Kidney (tissue), 14 donors: ENCODE results near the gene ZNF48. TPM values are rescaled to one million over a fixed set of nuclear protein-coding genes. Genes with fewer than 3 reads are reported as not detected.

Experiments used
- DNase-seq, 5 donors: peaks; one replicate each; pipeline ENCODE4 v3.0.0-alpha.2; 2013 to 2020
- FAIRE-seq: peaks from 2 replicates; lab custom pipeline; 2012; peaks lifted over from hg19 to GRCh38; lab: Jason Lieb, UNC
- H3K27ac ChIP-seq, 2 donors: one replicate each; pipeline ENCODE4 v1.7.0; 2013; ENCODE audit warnings: low read depth in 2 of 2, low read length in 2 of 2, inconsistent platforms in 1 of 2
- H3K27me3 ChIP-seq: one replicate; pipeline ENCODE4 v1.7.1; 2013; ENCODE audit warnings: low read length, inconsistent platforms; ENCODE audit not compliant: control insufficient read depth, insufficient read depth
- H3K36me3 ChIP-seq, 3 donors: one replicate each; pipeline versions ENCODE4 v1.7.0 to v1.7.1; 2013; ENCODE audit warnings: low read length in 3 of 3, control low read depth in 1 of 3, inconsistent platforms in 1 of 3; ENCODE audit not compliant: insufficient read depth in 3 of 3, control insufficient read depth in 2 of 3
- H3K4me1 ChIP-seq, 3 donors: one replicate each; pipeline versions ENCODE4 v1.7.0 to v1.7.1; 2013; ENCODE audit warnings: low read length in 3 of 3, inconsistent platforms in 1 of 3, low read depth in 1 of 3; ENCODE audit not compliant: control insufficient read depth in 2 of 3, insufficient read depth in 2 of 3
- H3K4me3 ChIP-seq, 3 donors: one replicate each; pipeline versions ENCODE4 v1.7.0 to v1.8.1; 2013; ENCODE audit warnings: low read length in 3 of 3, control low read depth in 1 of 3, inconsistent platforms in 1 of 3
- H3K9ac ChIP-seq, 3 donors: one replicate each; pipeline versions ENCODE4 v1.7.0 to v1.7.1; 2013; ENCODE audit warnings: low read length in 3 of 3, control low read depth in 1 of 3, inconsistent platforms in 1 of 3
- H3K9me3 ChIP-seq, 3 donors: one replicate each; pipeline versions ENCODE4 v1.7.0 to v1.7.1; 2013; ENCODE audit warnings: low read length in 3 of 3, control low read depth in 1 of 3, inconsistent platforms in 1 of 3; ENCODE audit not compliant: control insufficient read depth in 2 of 3, insufficient read depth in 1 of 3
- intact Hi-C: fragments of 100-400 bp; cut with DNase I; formaldehyde crosslinking; loops from one replicate; pipeline ENCODE4 v1.11.1; 2022
- polyA plus RNA-seq: library from polyadenylated mRNA; stranded (reverse); fragments of 350-450 nt; fragmentation: Illumina TruSeq; extraction: RNeasy Lipid Tissue Mini Kit (QIAGEN cat#74804); gene quantifications from one replicate; pipeline ENCODE4 v1.2.3, GENCODE V29; 2014; ENCODE audit warnings: low read depth, low replicate concordance; ENCODE audit not compliant: insufficient read depth
- total RNA-seq: library from RNA; stranded (reverse); fragmentation: NEBNext Ultra II Directional; extraction: Animal tissue kit (Norgen Biotek cat#: 25700); gene quantifications from one replicate; pipeline ENCODE4 v1.2.1, GENCODE V29; 2021
- TF ChIP-seq, protein P1 (sequence below): IDR thresholded peaks from 3 replicates; pipeline ENCODE4 v1.5.1; 2012; ENCODE audit warnings: mild to moderate bottlenecking, moderate library complexity, borderline replicate concordance; ENCODE audit not compliant: insufficient read depth; ENCODE audit errors: extremely low read depth
- donor health status: control.
- donor health status: control.
- donor health status: control.
- donor health status: control.
- donor health status: control.
- donor health status: DM: yes; HTN: yes; CAD: no.
- donor health status: Normal renal cell carcinoma (clear cell type).

Gene ZNF48
- total and polyA plus RNA-seq, 2 donors from 2014 or later = 6.9 to 9.7 TPM

GRCh38 chr16:30377050-30377811 is 18.0 kb upstream of the ZNF48 start:
- Histone ChIP-seq H3K36me3 (no peaks in the 10 kb centered on the region), H3K9me3 (no peaks in the 10 kb centered on the region), H3K27ac (peak overlapping the region; percentile 99 to 100), H3K9ac (peak overlapping the region; percentile 59 to 97 (median 71)), H3K4me1 (peaks cover 0 to 10% (median 4%) of the 10 kb centered on the region in 3 donors), H3K27me3 (no peaks in the 10 kb centered on the region), H3K4me3 (peak overlapping the region; percentile 52 to 73 (median 57))
- no peak for FAIRE-seq
- DNase-seq = no peak
- intact Hi-C loops = no loop called here
- TF ChIP-seq, protein P1, sequence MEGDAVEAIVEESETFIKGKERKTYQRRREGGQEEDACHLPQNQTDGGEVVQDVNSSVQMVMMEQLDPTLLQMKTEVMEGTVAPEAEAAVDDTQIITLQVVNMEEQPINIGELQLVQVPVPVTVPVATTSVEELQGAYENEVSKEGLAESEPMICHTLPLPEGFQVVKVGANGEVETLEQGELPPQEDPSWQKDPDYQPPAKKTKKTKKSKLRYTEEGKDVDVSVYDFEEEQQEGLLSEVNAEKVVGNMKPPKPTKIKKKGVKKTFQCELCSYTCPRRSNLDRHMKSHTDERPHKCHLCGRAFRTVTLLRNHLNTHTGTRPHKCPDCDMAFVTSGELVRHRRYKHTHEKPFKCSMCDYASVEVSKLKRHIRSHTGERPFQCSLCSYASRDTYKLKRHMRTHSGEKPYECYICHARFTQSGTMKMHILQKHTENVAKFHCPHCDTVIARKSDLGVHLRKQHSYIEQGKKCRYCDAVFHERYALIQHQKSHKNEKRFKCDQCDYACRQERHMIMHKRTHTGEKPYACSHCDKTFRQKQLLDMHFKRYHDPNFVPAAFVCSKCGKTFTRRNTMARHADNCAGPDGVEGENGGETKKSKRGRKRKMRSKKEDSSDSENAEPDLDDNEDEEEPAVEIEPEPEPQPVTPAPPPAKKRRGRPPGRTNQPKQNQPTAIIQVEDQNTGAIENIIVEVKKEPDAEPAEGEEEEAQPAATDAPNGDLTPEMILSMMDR = no peak

DNA sequence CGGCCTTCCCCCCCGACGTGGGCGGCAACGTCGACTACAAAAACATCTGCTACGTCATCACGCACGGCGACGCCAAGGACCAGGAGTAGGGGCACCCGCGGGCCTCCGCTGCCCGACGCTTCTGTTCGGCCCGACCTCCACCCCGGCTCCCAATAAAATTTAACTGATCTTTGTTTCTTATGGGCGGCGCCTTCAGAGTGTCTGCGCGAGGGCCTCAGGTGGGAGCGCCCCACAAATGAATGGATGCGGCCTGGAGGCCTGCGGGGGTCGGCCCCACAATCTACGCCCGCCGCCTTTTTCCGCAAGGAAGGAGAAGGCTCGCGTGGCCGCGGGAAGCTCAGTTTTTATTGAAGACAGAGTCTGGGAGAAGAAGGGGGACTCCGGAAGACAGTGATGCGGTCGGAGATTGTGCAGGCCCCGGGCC is 17.4 kb upstream of the ZNF48 start:
- H3K4me1 ChIP-seq = peaks cover 0 to 10% (median 4%) of the 10 kb centered on the region in 3 donors
- peak overlapping the region; percentile 48 to 73 (median 57) for H3K4me3 ChIP-seq
- DNase-seq = peak; percentile 94 to 99 (median 97)
- no peaks in the 10 kb centered on the region for H3K36me3 ChIP-seq
- intact Hi-C loops = no loop called here
- no peaks in the 10 kb centered on the region for H3K9me3 ChIP-seq
- no peak for FAIRE-seq
- TF ChIP-seq, protein P1 = no peak
- peak overlapping the region; percentile 99 to 100 for H3K27ac ChIP-seq
- H3K27me3 ChIP-seq = no peaks in the 10 kb centered on the region
- peak overlapping the region in 2 of 3 donors; percentile 10 to 97 for H3K9ac ChIP-seq

GRCh38 chr16:30378236-30379157 is 16.7 kb upstream of the ZNF48 start:
- Histone ChIP-seq H3K27me3 (no peaks in the 10 kb centered on the region), H3K4me1 (peaks cover 0 to 10% (median 4%) of the 10 kb centered on the region in 3 donors), H3K4me3 (peak overlapping the region; percentile 61 to 95 (median 83)), H3K36me3 (no peaks in the 10 kb centered on the region), H3K9me3 (no peaks in the 10 kb centered on the region), H3K9ac (peak overlapping the region; percentile 34 to 97 (median 34)), H3K27ac (peak overlapping the region; percentile 99 to 100)
- TF ChIP-seq, protein P1 = no peak
- intact Hi-C loops = no loop called here
- FAIRE-seq (no peak), DNase-seq (peak; percentile 99 to 100 (median 100))
